ENCODE data around the gene KCNT1.

The KCNT1 gene

DNA sequence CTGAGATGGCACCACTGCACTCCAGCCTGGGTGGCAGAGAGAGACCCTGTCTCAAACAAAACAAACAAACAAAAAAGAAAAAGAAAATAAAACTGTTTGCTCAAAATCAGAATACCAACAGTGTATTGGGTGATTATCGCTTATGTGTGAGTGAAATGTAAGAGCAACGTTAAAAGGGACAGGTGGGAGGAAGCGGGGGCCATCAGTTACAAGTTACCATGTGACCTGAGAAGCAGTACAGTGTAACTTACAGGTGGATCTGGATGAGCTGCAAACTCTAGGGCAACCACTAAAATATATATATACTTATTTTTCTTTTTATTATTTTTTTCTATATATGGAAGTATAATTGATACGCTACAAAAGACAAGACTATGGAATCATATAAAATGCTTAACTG, 93.4 kb downstream of the KCNT1 start:
- H3K36me3 ChIP-seq (ENCODE audit: control insufficient read depth in 1 of 2, insufficient read depth in 2 of 2, low read length in 2 of 2): no peaks in the 10 kb centered on the region
- H3K9ac ChIP-seq (ENCODE audit: low read depth in 1 of 2, low read length in 2 of 2): no peak overlapping the region
- no peaks in the 10 kb centered on the region for H3K9me3 ChIP-seq (ENCODE audit: control insufficient read depth in 1 of 2, low read length in 2 of 2)
- no peak overlapping the region for H3K27ac ChIP-seq (ENCODE audit: low read depth, low read length)
- H3K27me3 ChIP-seq (ENCODE audit: control insufficient read depth in 1 of 2, insufficient read depth in 2 of 2, low read length in 2 of 2): no peaks in the 10 kb centered on the region
- H3K4me3 ChIP-seq (ENCODE audit: low read depth in 1 of 2, low read length in 2 of 2): no peak overlapping the region
- H3K4me1 ChIP-seq (ENCODE audit: control insufficient read depth in 1 of 2, insufficient read depth in 2 of 2, low read length in 2 of 2): no peaks in the 10 kb centered on the region

DNA sequence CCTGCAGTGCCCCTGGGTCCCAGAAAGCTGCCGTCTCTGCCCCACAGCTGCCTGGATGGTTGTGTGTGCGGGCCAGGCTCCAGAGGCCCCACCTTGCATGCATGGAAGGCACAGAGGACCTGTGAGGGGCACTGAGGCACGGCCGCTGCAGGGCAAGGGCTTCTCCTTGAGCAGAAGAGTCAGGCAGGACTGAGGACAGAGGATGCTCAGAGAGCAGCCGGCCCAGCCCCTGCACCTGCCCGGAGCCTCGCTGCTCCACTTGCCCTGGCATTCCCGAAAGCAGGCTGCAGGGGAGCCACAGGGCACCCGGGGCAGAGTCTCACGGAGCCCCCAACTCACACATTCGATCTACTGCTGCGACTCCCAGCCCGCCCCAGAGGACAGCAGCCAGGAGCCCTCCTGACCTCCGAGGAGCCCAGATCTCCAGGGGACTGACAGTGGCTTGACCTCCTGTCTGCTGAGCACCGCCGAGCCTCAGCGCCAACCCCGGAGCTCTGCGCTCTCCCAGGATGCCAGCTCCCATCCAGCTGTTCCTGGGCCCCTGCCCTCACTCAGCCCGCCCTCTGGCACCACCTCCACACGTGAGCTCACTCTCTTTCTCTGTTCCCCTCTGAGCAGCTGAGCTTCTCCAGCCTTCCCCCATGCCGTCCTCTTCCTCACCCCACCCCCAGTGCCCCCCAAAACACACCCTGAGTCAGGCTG, 95.0 kb downstream of the KCNT1 start:
- Histone ChIP-seq H3K4me1 (ENCODE audit: control insufficient read depth in 1 of 2, insufficient read depth in 2 of 2, low read length in 2 of 2) (no peaks in the 10 kb centered on the region), H3K9ac (ENCODE audit: low read depth in 1 of 2, low read length in 2 of 2) (no peak overlapping the region), H3K4me3 (ENCODE audit: low read depth in 1 of 2, low read length in 2 of 2) (no peak overlapping the region), H3K9me3 (ENCODE audit: control insufficient read depth in 1 of 2, low read length in 2 of 2) (no peaks in the 10 kb centered on the region), H3K36me3 (ENCODE audit: control insufficient read depth in 1 of 2, insufficient read depth in 2 of 2, low read length in 2 of 2) (no peaks in the 10 kb centered on the region), H3K27me3 (ENCODE audit: control insufficient read depth in 1 of 2, insufficient read depth in 2 of 2, low read length in 2 of 2) (no peaks in the 10 kb centered on the region), H3K27ac (ENCODE audit: low read depth, low read length) (no peak overlapping the region)

GRCh38 chr9:135797507-135798262, 95.7 kb downstream of the KCNT1 start:
- Histone ChIP-seq H3K4me3 (ENCODE audit: low read depth in 1 of 2, low read length in 2 of 2) (no peak overlapping the region), H3K27ac (ENCODE audit: low read depth, low read length) (no peak overlapping the region), H3K9me3 (ENCODE audit: control insufficient read depth in 1 of 2, low read length in 2 of 2) (no peaks in the 10 kb centered on the region), H3K9ac (ENCODE audit: low read depth in 1 of 2, low read length in 2 of 2) (no peak overlapping the region), H3K36me3 (ENCODE audit: control insufficient read depth in 1 of 2, insufficient read depth in 2 of 2, low read length in 2 of 2) (no peaks in the 10 kb centered on the region), H3K27me3 (ENCODE audit: control insufficient read depth in 1 of 2, insufficient read depth in 2 of 2, low read length in 2 of 2) (no peaks in the 10 kb centered on the region), H3K4me1 (ENCODE audit: control insufficient read depth in 1 of 2, insufficient read depth in 2 of 2, low read length in 2 of 2) (no peaks in the 10 kb centered on the region)

DNA sequence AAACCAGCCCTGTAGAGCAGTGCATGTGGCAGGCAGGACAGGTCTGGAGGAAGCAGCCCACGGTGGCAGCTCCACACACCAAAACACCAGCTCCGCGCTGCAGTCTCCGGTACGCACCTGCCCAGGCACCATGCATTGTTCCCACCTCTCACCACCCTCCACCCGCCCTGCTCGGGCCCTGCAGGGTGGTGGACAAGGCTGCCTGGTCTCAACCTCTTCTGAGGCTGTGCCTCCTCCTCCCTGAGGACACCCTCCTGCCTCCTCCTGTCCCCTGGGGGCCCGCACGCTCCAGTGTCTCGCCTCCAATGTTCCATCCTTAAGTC, 96.2 kb downstream of the KCNT1 start:
- H3K9ac ChIP-seq (ENCODE audit: low read depth in 1 of 2, low read length in 2 of 2): no peak overlapping the region

DNA sequence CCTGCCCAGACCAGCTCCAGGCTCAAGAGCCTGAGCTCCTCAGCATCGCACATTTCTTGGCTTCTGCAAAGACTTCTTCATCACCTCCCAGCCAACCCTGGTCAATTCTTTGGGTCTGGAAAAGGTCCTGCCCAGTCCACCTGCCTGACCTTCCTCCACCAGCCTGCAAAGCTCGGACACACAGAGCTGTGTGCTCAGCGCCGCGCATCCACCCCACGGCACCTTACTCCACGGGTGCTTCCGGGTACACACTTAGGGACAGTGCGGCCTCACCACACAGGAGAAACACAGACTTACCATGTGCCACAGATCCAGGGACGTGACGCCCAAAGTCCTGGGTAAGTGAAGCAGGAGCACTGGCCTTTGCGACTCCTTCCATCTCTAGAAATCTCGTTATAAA, 97.3 kb downstream of the KCNT1 start:
- Histone ChIP-seq H3K27me3 (ENCODE audit: control insufficient read depth in 1 of 2, insufficient read depth in 2 of 2, low read length in 2 of 2) (no peaks in the 10 kb centered on the region), H3K27ac (ENCODE audit: low read depth, low read length) (no peak overlapping the region), H3K9me3 (ENCODE audit: control insufficient read depth in 1 of 2, low read length in 2 of 2) (no peaks in the 10 kb centered on the region), H3K4me1 (ENCODE audit: control insufficient read depth in 1 of 2, insufficient read depth in 2 of 2, low read length in 2 of 2) (no peaks in the 10 kb centered on the region), H3K9ac (ENCODE audit: low read depth in 1 of 2, low read length in 2 of 2) (no peak overlapping the region), H3K36me3 (ENCODE audit: control insufficient read depth in 1 of 2, insufficient read depth in 2 of 2, low read length in 2 of 2) (no peaks in the 10 kb centered on the region), H3K4me3 (ENCODE audit: low read depth in 1 of 2, low read length in 2 of 2) (no peak overlapping the region)

More for the DNA sequence above, 96.2 kb downstream of the KCNT1 start:
- H3K36me3 ChIP-seq (ENCODE audit: control insufficient read depth in 1 of 2, insufficient read depth in 2 of 2, low read length in 2 of 2): no peaks in the 10 kb centered on the region
- H3K9me3 ChIP-seq (ENCODE audit: control insufficient read depth in 1 of 2, low read length in 2 of 2): no peaks in the 10 kb centered on the region
- no peaks in the 10 kb centered on the region for H3K27me3 ChIP-seq (ENCODE audit: control insufficient read depth in 1 of 2, insufficient read depth in 2 of 2, low read length in 2 of 2)
- no peak overlapping the region for H3K27ac ChIP-seq (ENCODE audit: low read depth, low read length)
- no peaks in the 10 kb centered on the region for H3K4me1 ChIP-seq (ENCODE audit: control insufficient read depth in 1 of 2, insufficient read depth in 2 of 2, low read length in 2 of 2)
- no peak overlapping the region for H3K4me3 ChIP-seq (ENCODE audit: low read depth in 1 of 2, low read length in 2 of 2)

DNA sequence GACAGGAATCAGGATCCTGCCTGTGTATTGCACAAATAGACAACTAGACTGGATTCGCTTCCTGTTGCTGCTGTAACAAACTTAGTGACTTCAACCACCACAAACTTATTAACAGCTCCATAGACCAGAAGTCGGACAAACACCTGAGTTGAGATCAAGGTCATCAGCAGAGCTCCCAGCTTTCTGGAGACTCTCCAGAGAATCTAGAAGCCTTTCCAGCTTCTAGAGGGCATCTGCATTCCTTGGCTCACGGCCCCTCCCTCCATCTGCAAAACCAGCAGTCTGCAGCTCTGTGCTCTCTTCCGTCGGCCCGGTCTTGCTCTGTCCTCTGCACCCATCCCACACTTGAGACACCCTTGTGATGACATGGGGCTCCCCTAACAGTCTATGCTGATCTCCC, 99.1 kb downstream of the KCNT1 start:
- H3K4me1 ChIP-seq (ENCODE audit: control insufficient read depth in 1 of 2, insufficient read depth in 2 of 2, low read length in 2 of 2): peaks cover 0 to 4% of the 10 kb centered on the region in 2 donors

GRCh38 chr9:135802876-135803419, 101.0 kb downstream of the KCNT1 start:
- H3K4me3 ChIP-seq (ENCODE audit: low read depth in 1 of 2, low read length in 2 of 2): no peak overlapping the region
- H3K27me3 ChIP-seq (ENCODE audit: control insufficient read depth in 1 of 2, insufficient read depth in 2 of 2, low read length in 2 of 2): no peaks in the 10 kb centered on the region
- no peak overlapping the region for H3K9ac ChIP-seq (ENCODE audit: low read depth in 1 of 2, low read length in 2 of 2)
- peaks cover 0 to 4% of the 10 kb centered on the region in 2 donors for H3K4me1 ChIP-seq (ENCODE audit: control insufficient read depth in 1 of 2, insufficient read depth in 2 of 2, low read length in 2 of 2)
- H3K36me3 ChIP-seq (ENCODE audit: control insufficient read depth in 1 of 2, insufficient read depth in 2 of 2, low read length in 2 of 2): no peaks in the 10 kb centered on the region
- H3K9me3 ChIP-seq (ENCODE audit: control insufficient read depth in 1 of 2, low read length in 2 of 2): no peaks in the 10 kb centered on the region
- H3K27ac ChIP-seq (ENCODE audit: low read depth, low read length): no peak overlapping the region

More for the DNA sequence above, 99.1 kb downstream of the KCNT1 start:
- Histone ChIP-seq H3K27ac (ENCODE audit: low read depth, low read length) (no peak overlapping the region), H3K36me3 (ENCODE audit: control insufficient read depth in 1 of 2, insufficient read depth in 2 of 2, low read length in 2 of 2) (no peaks in the 10 kb centered on the region), H3K4me3 (ENCODE audit: low read depth in 1 of 2, low read length in 2 of 2) (no peak overlapping the region), H3K27me3 (ENCODE audit: control insufficient read depth in 1 of 2, insufficient read depth in 2 of 2, low read length in 2 of 2) (no peaks in the 10 kb centered on the region), H3K9me3 (ENCODE audit: control insufficient read depth in 1 of 2, low read length in 2 of 2) (no peaks in the 10 kb centered on the region), H3K9ac (ENCODE audit: low read depth in 1 of 2, low read length in 2 of 2) (no peak overlapping the region)

- Histone ChIP-seq H3K9me3 (ENCODE audit: control insufficient read depth in 1 of 2, low read length in 2 of 2) (no peaks in the 10 kb centered on the region), H3K27ac (ENCODE audit: low read depth, low read length) (no peak overlapping the region), H3K9ac (ENCODE audit: low read depth in 1 of 2, low read length in 2 of 2) (no peak overlapping the region), H3K4me3 (ENCODE audit: low read depth in 1 of 2, low read length in 2 of 2) (no peak overlapping the region), H3K36me3 (ENCODE audit: control insufficient read depth in 1 of 2, insufficient read depth in 2 of 2, low read length in 2 of 2) (no peaks in the 10 kb centered on the region), H3K4me1 (ENCODE audit: control insufficient read depth in 1 of 2, insufficient read depth in 2 of 2, low read length in 2 of 2) (peaks cover 0 to 4% of the 10 kb centered on the region in 2 donors), H3K27me3 (ENCODE audit: control insufficient read depth in 1 of 2, insufficient read depth in 2 of 2, low read length in 2 of 2) (no peaks in the 10 kb centered on the region)
Measured at GRCh38 chr9:135803441-135803840, 101.5 kb downstream of the KCNT1 start.

- no peaks in the 10 kb centered on the region for H3K27me3 ChIP-seq (ENCODE audit: control insufficient read depth in 1 of 2, insufficient read depth in 2 of 2, low read length in 2 of 2)
- H3K27ac ChIP-seq (ENCODE audit: low read depth, low read length): no peak overlapping the region
- peaks cover 0 to 4% of the 10 kb centered on the region in 2 donors for H3K4me1 ChIP-seq (ENCODE audit: control insufficient read depth in 1 of 2, insufficient read depth in 2 of 2, low read length in 2 of 2)
- no peak overlapping the region for H3K4me3 ChIP-seq (ENCODE audit: low read depth in 1 of 2, low read length in 2 of 2)
- H3K9ac ChIP-seq (ENCODE audit: low read depth in 1 of 2, low read length in 2 of 2): no peak overlapping the region
- H3K36me3 ChIP-seq (ENCODE audit: control insufficient read depth in 1 of 2, insufficient read depth in 2 of 2, low read length in 2 of 2): peaks cover 0 to 9% of the 10 kb centered on the region in 2 donors
- H3K9me3 ChIP-seq (ENCODE audit: control insufficient read depth in 1 of 2, low read length in 2 of 2): no peaks in the 10 kb centered on the region
Measured at GRCh38 chr9:135804581-135805421, 102.8 kb downstream of the KCNT1 start.

Measured in duodenal mucosa (tissue), 2 donors.